Esophagus squamous epithelium (tissue), 5 donors: Measurements from ENCODE around the gene KANTR. TPM values are rescaled to one million over a fixed set of nuclear protein-coding genes. Genes with fewer than 3 reads are reported as not detected.
A peak's percentile ranks its signal among the peaks of the same experiment; 100 is the strongest.

Experiments used
- DNase-seq: peaks from one replicate; lab custom pipeline; 2025; lab: John Stamatoyannopoulos, UW
- H3K27ac ChIP-seq, 4 donors: fragments of 200-600 bp; sonication (generic); one replicate each; pipeline ENCODE4 v1.5.1; 2016 to 2019; ENCODE audit warnings: mild to moderate bottlenecking in 1 of 4
- H3K27me3 ChIP-seq, 4 donors: fragments of 200-600 bp; sonication (generic); 1 replicate in 3 of 4; 2 replicates in 1 of 4; pipeline versions ENCODE4 v1.5.1 to v1.6.0; 2017 to 2021; ENCODE audit warnings: antibody characterized with exemption in 1 of 4
- H3K36me3 ChIP-seq, 3 donors: fragments of 200-600 bp; sonication (generic); one replicate each; pipeline ENCODE4 v1.5.1; 2016 to 2019
- H3K4me1 ChIP-seq, 3 donors: fragments of 200-600 bp; sonication (generic); one replicate each; pipeline ENCODE4 v1.5.1; 2017 to 2019
- H3K4me3 ChIP-seq, 4 donors: fragments of 200-600 bp; sonication (generic); 1 replicate in 3 of 4; 2 replicates in 1 of 4; pipeline ENCODE4 v1.5.1; 2016 to 2019; ENCODE audit warnings: mild to moderate bottlenecking in 2 of 4, moderate library complexity in 1 of 4
- H3K9me3 ChIP-seq, 3 donors: fragments of 200-600 bp; sonication (generic); one replicate each; pipeline ENCODE4 v1.5.1; 2016 to 2019
- CTCF ChIP-seq, 6 experiments: fragments of 450-650 bp in 4 of 6; fragments of 200-600 bp in 2 of 6; sonication (generic) in 2 of 6; IDR thresholded peaks; one replicate each; pipeline ENCODE4 v1.5.1; 2016 to 2019; ENCODE audit warnings: antibody characterized with exemption in 6 of 6, mild to moderate bottlenecking in 4 of 6, moderate library complexity in 4 of 6
- POLR2A ChIP-seq, 4 donors: fragments of 450-650 bp; IDR thresholded peaks; one replicate each; pipeline ENCODE4 v1.6.1; 2017; ENCODE audit warnings: antibody characterized with exemption in 4 of 4, mild to moderate bottlenecking in 4 of 4, moderate library complexity in 3 of 4
- WGBS, 2 donors: methylation state at CpG; one replicate each; pipeline ENCODE4 v1.1.5; 2018; 5-methylcytosine and 5-hydroxymethylcytosine counted together
- intact Hi-C: fragments of 100-400 bp; cut with DNase I; formaldehyde crosslinking; loops from one replicate; pipeline ENCODE4 v1.15.0; 2022
- total RNA-seq, 4 donors: library from RNA; depleted of rRNA; stranded (reverse); fragments of >200 nt; gene quantifications; one replicate each; pipeline ENCODE4 v1.1.0, GENCODE V29; 2016
- donor health status: DM: yes; HTN: yes; CAD: no.

KANTR gene
- total RNA-seq, 4 donors from 2014 or later, result 3.5 to 15.6 (median 5.3) TPM

GRCh38 chrX:53081925-53082772 lies 11.8 kb upstream of the KANTR start, which contains the start of gene TSPYL2:
Gene TSPYL2 (plus strand): TSS chrX:53082367. CDS start chrX:53082499, 132 bp downstream.
- Histone ChIP-seq H3K9me3 (no peaks in the 10 kb centered on the region), H3K4me1 (peaks cover 0 to 41% (median 0%) of the 10 kb centered on the region in 3 donors), H3K27me3 (no peaks in the 10 kb centered on the region), H3K27ac (peak within 1 kb of the TSS; percentile 82 to 93 (median 90)), H3K36me3 (peaks cover 0 to 26% (median 0%) of the 10 kb centered on the region in 3 donors), H3K4me3 (peak within 1 kb of the TSS; percentile 58 to 75 (median 66))
- peak; percentile 57 for DNase-seq
- intact Hi-C loops, result no loop called here
- TF ChIP-seq POLR2A (IDR thresholded peaks at IDR 0.05) (peak in 3 of 4 donors; percentile 98 to 99 (median 98)), CTCF (IDR thresholded peaks at IDR 0.05) (peak in 1 of 6 experiments; percentile 10)
- 0 to 62% methylated on average over 11 to 29 of the region's 86 CpGs for WGBS, 2 donors

GRCh38 chrX:53082773-53083616 lies 10.9 kb upstream of the KANTR start:
- no peak for DNase-seq
- H3K27ac ChIP-seq, result peak overlapping the region; percentile 82 to 93 (median 90)
- TF ChIP-seq CTCF (IDR thresholded peaks at IDR 0.05), result no peak
- TF ChIP-seq POLR2A (IDR thresholded peaks at IDR 0.05), result no peak
- H3K4me1 ChIP-seq, result peaks cover 0 to 50% (median 1%) of the 10 kb centered on the region in 3 donors
- no peaks in the 10 kb centered on the region for H3K27me3 ChIP-seq
- intact Hi-C loops, result no loop called here
- no peaks in the 10 kb centered on the region for H3K9me3 ChIP-seq
- 11 to 34% methylated on average over 16 to 20 of the region's 31 CpGs for WGBS, 2 donors
- H3K4me3 ChIP-seq, result peak overlapping the region; percentile 58 to 75 (median 66)
- peaks cover 0 to 26% (median 0%) of the 10 kb centered on the region in 3 donors for H3K36me3 ChIP-seq

DNA sequence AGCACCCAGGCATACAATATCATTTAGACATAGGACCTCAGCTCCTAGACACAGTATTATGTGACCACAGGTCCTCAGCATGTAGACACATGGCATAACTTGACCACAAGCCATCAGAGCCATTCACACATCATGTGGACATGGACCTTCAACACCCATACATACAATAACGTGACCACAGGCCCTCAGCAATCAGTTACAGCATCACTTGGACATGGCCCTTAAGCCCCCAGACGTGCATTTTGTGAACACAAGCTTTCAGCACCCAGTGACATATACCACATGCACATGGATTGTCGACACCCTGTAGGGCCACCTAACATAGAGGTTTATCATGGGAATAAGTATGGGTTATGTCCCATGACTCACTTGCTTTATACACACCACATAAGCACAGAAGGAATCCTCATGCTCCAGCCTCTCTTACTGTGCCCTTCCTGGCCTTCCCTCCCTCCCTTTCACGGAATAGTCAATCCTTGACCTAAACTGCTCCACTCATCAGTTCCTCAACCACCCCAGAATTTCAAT lies 9.8 kb upstream of the KANTR start:
- intact Hi-C loops, result no loop called here
- Histone ChIP-seq H3K4me1 (peaks cover 0 to 58% (median 3%) of the 10 kb centered on the region in 3 donors), H3K4me3 (peak overlapping the region in 3 of 4 donors; percentile 58 to 75 (median 73)), H3K27me3 (no peaks in the 10 kb centered on the region), H3K9me3 (no peaks in the 10 kb centered on the region), H3K27ac (peak overlapping the region in 3 of 4 donors; percentile 86 to 93 (median 93)), H3K36me3 (peaks cover 0 to 26% (median 0%) of the 10 kb centered on the region in 3 donors)
- WGBS, 2 donors, result 60 to 84% methylated on average over 1 to 4 of the region's 4 CpGs
- no peak for DNase-seq
- no peak for TF ChIP-seq POLR2A (IDR thresholded peaks at IDR 0.05)
- no peak for TF ChIP-seq CTCF (IDR thresholded peaks at IDR 0.05)

- no peak for DNase-seq
- Histone ChIP-seq H3K4me3 (peak overlapping the region in 2 of 4 donors; percentile 73 to 75), H3K9me3 (no peaks in the 10 kb centered on the region), H3K27ac (peak overlapping the region in 3 of 4 donors; percentile 86 to 93 (median 93)), H3K4me1 (peaks cover 0 to 62% (median 3%) of the 10 kb centered on the region in 3 donors), H3K27me3 (no peaks in the 10 kb centered on the region), H3K36me3 (peaks cover 0 to 26% (median 0%) of the 10 kb centered on the region in 3 donors)
- TF ChIP-seq POLR2A (IDR thresholded peaks at IDR 0.05), result no peak
- no peak for TF ChIP-seq CTCF (IDR thresholded peaks at IDR 0.05)
- 83% methylated on average over 6 of the region's 9 CpGs; no CpG with 5 or more reads in 1 of the 2 donors for WGBS, 2 donors
- intact Hi-C loops, result no loop called here
Measured at GRCh38 chrX:53084863-53085262, 9.1 kb upstream of the KANTR start.
